CD4-positive, alpha-beta T cell (primary cell): Measurements from ENCODE around the gene TAF5L. TPM values are rescaled to one million over a fixed set of nuclear protein-coding genes. Genes with fewer than 3 reads are reported as not detected.

ENCODE experiments used
- ATAC-seq: fragments of 200-7000 bp; cut with Tn5 transposase; one replicate; pipeline ENCODE4 v1.10.0; 2022; ENCODE audit warnings: mild to moderate bottlenecking; ENCODE audit not compliant: poor library complexity
- CTCF ChIA-PET: fragments of 350-600 bp; sonication (Branson Sonifier 250); formaldehyde crosslinking; loops from one replicate; lab custom pipeline; 2021; ENCODE audit warnings: antibody characterized with exemption, inconsistent platforms; lab: Charles Lee
- POLR2A ChIA-PET: fragments of 350-600 bp; sonication (Branson Sonifier 250); formaldehyde crosslinking; loops from one replicate; lab custom pipeline; 2021; ENCODE audit warnings: antibody characterized with exemption, inconsistent platforms; lab: Charles Lee
- DNase-seq, 14 experiments: peaks; one replicate each; pipeline ENCODE4 v3.0.0-alpha.2; 2013 to 2020; ENCODE audit warnings: mixed read lengths in 2 of 14
- H3K27ac ChIP-seq, 2 donors: one replicate each; pipeline versions ENCODE4 v1.5.1 to v1.7.0; 2013; ENCODE audit warnings: low read length in 2 of 2, low read depth in 1 of 2, mild to moderate bottlenecking in 1 of 2
- H3K27me3 ChIP-seq, 2 experiments: 1 replicate in 1 of 2; 2 replicates in 1 of 2; pipeline versions ENCODE4 v1.6.1 to v1.7.0; 2013; ENCODE audit warnings: low read length in 2 of 2, control low read depth in 1 of 2, mild to moderate bottlenecking in 1 of 2, moderate library complexity in 1 of 2; ENCODE audit not compliant: insufficient read depth in 2 of 2, control insufficient read depth in 1 of 2
- H3K36me3 ChIP-seq: one replicate; pipeline ENCODE4 v1.6.1; 2013; ENCODE audit warnings: low read length, control low read depth; ENCODE audit not compliant: insufficient read depth
- H3K4me1 ChIP-seq: one replicate; pipeline ENCODE4 v1.6.1; 2013; ENCODE audit warnings: low read length, control low read depth; ENCODE audit not compliant: insufficient read depth
- H3K4me3 ChIP-seq: one replicate; pipeline ENCODE4 v1.5.1; 2013; ENCODE audit warnings: mild to moderate bottlenecking, low read length, moderate library complexity
- H3K9me3 ChIP-seq, 2 experiments: 1 replicate in 1 of 2; 2 replicates in 1 of 2; pipeline versions ENCODE4 v1.6.1 to v1.7.0; 2013; ENCODE audit warnings: low read length in 2 of 2, mild to moderate bottlenecking in 2 of 2, control low read depth in 1 of 2, moderate library complexity in 1 of 2; ENCODE audit not compliant: control insufficient read depth in 1 of 2, insufficient read depth in 1 of 2
- H3K27ac Mint-ChIP-seq: one replicate; pipeline ENCODE4 v1.8.0; 2020; ENCODE audit warnings: mixed read lengths
- H3K27me3 Mint-ChIP-seq: one replicate; pipeline ENCODE4 v1.8.0; 2021; ENCODE audit warnings: mixed read lengths
- H3K36me3 Mint-ChIP-seq: one replicate; pipeline ENCODE4 v1.8.0; 2021; ENCODE audit warnings: low read depth, mixed read lengths
- H3K4me1 Mint-ChIP-seq: one replicate; pipeline ENCODE4 v1.8.0; 2021; ENCODE audit warnings: low read depth, mixed read lengths
- H3K4me3 Mint-ChIP-seq: one replicate; pipeline ENCODE4 v1.8.0; 2020; ENCODE audit warnings: mild to moderate bottlenecking, mixed read lengths
- H3K9me3 Mint-ChIP-seq: one replicate; pipeline ENCODE4 v1.8.0; 2020; ENCODE audit warnings: mixed read lengths
- intact Hi-C, 2 experiments: fragments of 100-400 bp; cut with DNase I in 1 of 2; cut with micrococcal nuclease in 1 of 2; formaldehyde crosslinking; loops; one replicate each; pipeline versions ENCODE4 v1.15.1 to v1.9.0; 2023 to 2025; cut with DNase I, micrococcal nuclease
- total RNA-seq, 174 experiments: library from RNA in 2 of 174; stranded (reverse) in 2 of 174; gene quantifications; one replicate each; pipeline ENCODE4 v1.2.3 and lab custom pipeline; 2021 to 2026
- TF ChIP-seq, protein P1 (sequence below): fragments of 200-600 bp; IDR thresholded peaks from one replicate; pipeline ENCODE4 v1.8.0; 2022; ENCODE audit warnings: antibody characterized with exemption, mild to moderate bottlenecking

TAF5L gene
- total RNA-seq, 2 experiments from 2014 or later = 19.5 to 21.9 TPM

DNA sequence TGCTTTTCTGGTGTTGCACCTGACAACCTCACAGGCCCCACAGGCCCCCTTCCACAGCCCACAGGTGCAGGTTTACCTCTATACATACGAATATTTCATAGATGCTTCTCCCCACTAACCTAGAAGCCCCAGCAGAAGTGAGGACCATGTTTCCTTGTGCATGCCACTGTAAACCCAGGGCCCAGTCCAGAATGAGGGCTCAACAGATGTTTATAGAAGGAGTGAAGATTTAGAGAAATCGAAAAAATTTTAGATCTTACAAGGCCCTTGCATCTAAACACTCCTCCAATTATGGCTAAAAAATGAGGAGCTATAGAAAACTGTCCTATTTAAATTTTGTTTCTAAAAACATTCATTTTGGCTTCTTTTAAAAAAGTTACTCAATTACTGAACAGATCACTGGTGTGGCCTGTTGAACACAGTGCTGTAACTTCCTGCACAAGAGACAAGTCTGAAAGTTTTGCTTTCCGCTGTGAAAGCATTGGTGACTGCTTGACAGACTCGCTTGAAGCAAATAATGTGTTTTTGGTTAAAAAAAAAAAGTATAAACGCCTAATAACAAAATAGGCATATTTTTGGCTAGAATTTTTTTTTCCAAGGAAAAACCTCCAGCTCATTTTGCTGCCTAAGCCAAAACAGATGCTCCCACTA, 68.6 kb downstream of the TAF5L start:
- ChIA-PET CTCF (interaction anchor here (0.6 kb wide), 1 partner anchor 75 kb away, joined by 6 read pairs; no protein-coding TSS in a partner anchor), POLR2A (interaction anchor here (0.9 to 3.4 kb wide), 8 partner anchors 10 to 214 kb away, joined by 3 to 85 read pairs (median 6); partner anchors contain the start of genes CCSAP, NUP133, TAF5L and URB2)
- Mint-ChIP-seq H3K27me3 (no peaks in the 10 kb centered on the region), H3K4me1 (peaks cover 56% of the 10 kb centered on the region), H3K27ac (peak overlapping the region; percentile 92), H3K4me3 (peak overlapping the region; percentile 93), H3K9me3 (no peaks in the 10 kb centered on the region), H3K36me3 (peaks cover 14% of the 10 kb centered on the region)
- ATAC-seq = peak; percentile 22
- TF ChIP-seq, protein P1, sequence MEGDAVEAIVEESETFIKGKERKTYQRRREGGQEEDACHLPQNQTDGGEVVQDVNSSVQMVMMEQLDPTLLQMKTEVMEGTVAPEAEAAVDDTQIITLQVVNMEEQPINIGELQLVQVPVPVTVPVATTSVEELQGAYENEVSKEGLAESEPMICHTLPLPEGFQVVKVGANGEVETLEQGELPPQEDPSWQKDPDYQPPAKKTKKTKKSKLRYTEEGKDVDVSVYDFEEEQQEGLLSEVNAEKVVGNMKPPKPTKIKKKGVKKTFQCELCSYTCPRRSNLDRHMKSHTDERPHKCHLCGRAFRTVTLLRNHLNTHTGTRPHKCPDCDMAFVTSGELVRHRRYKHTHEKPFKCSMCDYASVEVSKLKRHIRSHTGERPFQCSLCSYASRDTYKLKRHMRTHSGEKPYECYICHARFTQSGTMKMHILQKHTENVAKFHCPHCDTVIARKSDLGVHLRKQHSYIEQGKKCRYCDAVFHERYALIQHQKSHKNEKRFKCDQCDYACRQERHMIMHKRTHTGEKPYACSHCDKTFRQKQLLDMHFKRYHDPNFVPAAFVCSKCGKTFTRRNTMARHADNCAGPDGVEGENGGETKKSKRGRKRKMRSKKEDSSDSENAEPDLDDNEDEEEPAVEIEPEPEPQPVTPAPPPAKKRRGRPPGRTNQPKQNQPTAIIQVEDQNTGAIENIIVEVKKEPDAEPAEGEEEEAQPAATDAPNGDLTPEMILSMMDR = no peak
- Histone ChIP-seq H3K4me1 (peaks cover 37% of the 10 kb centered on the region), H3K27ac (peak overlapping the region in 1 of 2 donors; percentile 61), H3K4me3 (peak overlapping the region; percentile 66), H3K27me3 (no peaks in the 10 kb centered on the region), H3K36me3 (peaks cover 4% of the 10 kb centered on the region), H3K9me3 (no peaks in the 10 kb centered on the region)
- peak in 4 of 14 experiments; percentile 31 to 49 (median 43) for DNase-seq
- intact Hi-C loops = loop anchor here (5.0 kb wide), 3 partner anchors 50 to 210 kb away; partner anchors contain the start of genes NUP133 (in 2 of the 2), TAF5L (in 1 of the 2) and URB2 (in 1 of the 2)

DNA sequence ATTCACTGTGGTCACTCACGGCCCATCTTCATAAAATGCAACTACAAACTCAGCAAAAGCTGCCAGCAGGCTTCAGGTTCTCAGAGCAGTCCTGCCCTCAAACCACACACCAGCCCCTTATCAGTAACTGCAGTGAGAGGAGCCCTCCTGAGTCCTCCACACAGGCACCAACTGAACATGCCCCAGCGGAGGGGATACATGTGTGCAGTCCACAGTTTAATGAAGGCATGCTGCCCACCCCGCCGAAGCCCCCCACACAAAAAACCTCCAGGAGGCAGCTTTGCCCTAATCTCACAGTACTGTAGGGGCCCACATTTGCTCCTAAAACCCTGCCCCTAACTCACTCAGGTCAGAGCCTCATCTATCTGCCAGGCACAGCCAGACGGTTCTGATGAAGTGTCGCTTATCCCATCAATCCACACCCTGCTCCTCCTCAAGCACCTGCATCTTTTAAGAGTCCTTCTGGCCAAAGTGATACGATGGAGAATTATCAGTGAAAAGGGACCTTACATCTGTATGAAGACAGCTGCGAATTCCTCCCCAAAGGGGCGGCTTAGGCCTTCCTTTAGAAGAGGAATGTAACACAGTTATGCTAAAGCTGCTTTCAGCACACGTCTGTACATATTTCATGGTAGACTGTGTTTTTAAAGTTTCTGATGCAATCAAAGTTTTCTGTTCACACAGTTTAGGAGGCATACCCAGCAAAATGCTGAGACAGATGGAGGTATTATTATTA, 70.9 kb downstream of the TAF5L start:
- intact Hi-C loops = loop anchor here (5.0 kb wide), 3 partner anchors 48 to 208 kb away; partner anchors contain the start of genes NUP133 (in 2 of the 2), TAF5L (in 1 of the 2) and URB2 (in 1 of the 2)
- Mint-ChIP-seq H3K4me3 (no peak overlapping the region), H3K4me1 (peaks cover 68% of the 10 kb centered on the region), H3K9me3 (no peaks in the 10 kb centered on the region), H3K27ac (no peak overlapping the region), H3K27me3 (no peaks in the 10 kb centered on the region), H3K36me3 (peaks cover 17% of the 10 kb centered on the region)
- Histone ChIP-seq H3K4me1 (peaks cover 37% of the 10 kb centered on the region), H3K27ac (no peak overlapping the region), H3K27me3 (no peaks in the 10 kb centered on the region), H3K36me3 (peaks cover 4% of the 10 kb centered on the region), H3K4me3 (no peak overlapping the region), H3K9me3 (no peaks in the 10 kb centered on the region)
- no peak for ATAC-seq
- TF ChIP-seq, protein P1 = no peak
- CTCF ChIA-PET = no interaction called here
- POLR2A ChIA-PET = no interaction called here
- no peak for DNase-seq

DNA sequence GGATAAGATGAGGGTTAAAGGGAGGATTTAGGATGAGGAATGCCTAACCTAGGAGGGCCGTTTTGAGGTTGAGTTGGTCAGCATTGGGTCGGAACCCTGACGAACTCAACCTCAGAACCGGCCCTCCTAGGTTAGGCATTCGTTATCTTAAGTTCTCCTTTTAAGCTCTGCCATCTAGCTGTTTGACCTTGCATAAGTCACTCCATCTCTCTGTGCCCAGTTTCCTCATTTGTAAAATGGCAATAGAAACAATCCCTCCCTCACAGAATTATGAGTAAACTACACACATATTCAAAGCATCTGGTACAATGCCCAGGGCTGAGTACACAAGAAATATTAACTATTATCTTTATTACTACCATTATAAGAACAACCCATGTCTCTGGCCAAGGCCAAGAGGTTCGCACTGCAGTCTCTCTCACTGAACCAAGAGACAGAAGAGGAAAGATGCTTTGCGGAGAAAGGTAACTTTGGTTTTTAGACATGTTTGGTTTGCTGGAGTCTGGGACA, 72.2 kb downstream of the TAF5L start:
- POLR2A ChIA-PET = no interaction called here
- no peak overlapping the region for H3K27ac ChIP-seq
- Mint-ChIP-seq H3K4me1 (peaks cover 59% of the 10 kb centered on the region), H3K27ac (peak overlapping the region; percentile 36), H3K4me3 (peak overlapping the region; percentile 22), H3K27me3 (no peaks in the 10 kb centered on the region), H3K9me3 (no peaks in the 10 kb centered on the region), H3K36me3 (peaks cover 29% of the 10 kb centered on the region)
- DNase-seq (no peak), ATAC-seq (no peak)
- TF ChIP-seq, protein P1 = no peak
- peaks cover 11% of the 10 kb centered on the region for H3K36me3 ChIP-seq
- CTCF ChIA-PET = no interaction called here
- no peaks in the 10 kb centered on the region for H3K9me3 ChIP-seq
- H3K4me1 ChIP-seq = peaks cover 30% of the 10 kb centered on the region
- intact Hi-C loops = no loop called here
- H3K4me3 ChIP-seq = no peak overlapping the region
- H3K27me3 ChIP-seq = no peaks in the 10 kb centered on the region
